HG03135 (cell line): ENCODE data around the gene C1QTNF8.

Experiments
- ATAC-seq: cut with Tn5 transposase; IDR thresholded peaks from one replicate; pipeline ENCODE4 v1.9.1; 2021; ENCODE audit warnings: mild to moderate bottlenecking, moderate library complexity; ENCODE audit not compliant: unreplicated experiment

The C1QTNF8 gene

DNA sequence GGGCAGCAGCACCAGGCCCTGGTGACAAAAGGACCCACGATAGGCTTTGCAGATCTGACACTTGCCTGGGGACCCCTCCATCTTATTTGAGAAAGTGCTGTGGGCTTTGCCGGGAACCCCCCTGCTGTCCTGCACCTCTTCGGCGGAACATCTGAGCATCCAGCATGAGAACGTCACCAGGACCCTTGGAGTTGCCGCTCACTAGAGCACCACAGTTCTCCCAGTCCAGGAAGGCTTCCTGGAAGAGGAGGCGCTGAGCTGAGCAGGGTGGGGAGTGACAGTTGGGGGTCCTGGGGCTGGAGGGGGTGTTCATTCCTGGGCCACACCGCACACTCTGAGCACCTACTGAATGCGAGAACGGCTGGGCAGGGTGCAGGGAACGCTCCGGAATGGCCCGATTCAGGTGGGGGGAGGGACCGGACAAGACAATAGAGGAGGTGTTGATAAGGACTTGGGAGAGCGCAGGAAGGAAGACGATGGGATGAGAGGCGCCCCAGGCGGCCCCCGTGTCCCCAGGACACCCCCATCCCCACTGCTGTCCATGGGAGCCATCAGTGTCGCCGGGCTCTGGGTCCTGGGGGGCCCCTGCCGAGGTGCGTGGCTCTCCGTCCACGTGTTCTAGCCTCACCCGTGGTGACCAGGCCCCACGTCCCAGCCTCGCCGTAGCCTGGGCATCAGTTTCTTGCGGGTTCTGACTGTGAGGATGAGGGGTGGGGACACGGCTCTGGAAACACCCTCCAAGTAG is 32.1 kb upstream of the C1QTNF8 start:
- no peak for ATAC-seq

DNA sequence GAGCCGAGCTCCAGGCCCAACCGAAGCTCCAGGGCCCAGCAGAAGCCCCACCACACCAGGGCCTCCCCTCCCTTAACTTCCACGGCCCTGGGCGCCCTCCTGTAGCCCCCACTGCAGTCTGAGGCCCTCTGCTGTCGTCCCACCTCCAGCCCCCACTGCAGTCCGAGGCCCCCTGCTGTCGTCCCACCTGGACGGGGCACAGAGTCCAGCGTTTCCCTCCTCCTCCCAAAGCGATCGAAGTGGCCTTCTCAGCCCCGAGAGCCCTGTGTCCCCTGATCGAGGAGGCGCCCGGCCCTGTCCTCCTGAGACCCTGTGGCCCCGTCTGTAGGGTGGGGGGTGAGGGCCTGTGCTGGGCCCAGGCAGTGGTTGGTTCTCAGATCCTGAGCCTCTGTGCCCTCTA is 31.1 kb upstream of the C1QTNF8 start:
- no peak for ATAC-seq

- no peak for ATAC-seq
Measured at GRCh38 chr16:1126586-1126985, 30.5 kb upstream of the C1QTNF8 start.

- no peak for ATAC-seq
Measured at GRCh38 chr16:1126044-1126443, 30.0 kb upstream of the C1QTNF8 start.

GRCh38 chr16:1125471-1125870 is 29.4 kb upstream of the C1QTNF8 start:
- ATAC-seq: no peak

- no peak for ATAC-seq
Measured at GRCh38 chr16:1124795-1125194, 28.8 kb upstream of the C1QTNF8 start.

- no peak for ATAC-seq
Measured at GRCh38 chr16:1124291-1124690, 28.2 kb upstream of the C1QTNF8 start.

- ATAC-seq: no peak
Measured at GRCh38 chr16:1123525-1124230, 27.6 kb upstream of the C1QTNF8 start.

DNA sequence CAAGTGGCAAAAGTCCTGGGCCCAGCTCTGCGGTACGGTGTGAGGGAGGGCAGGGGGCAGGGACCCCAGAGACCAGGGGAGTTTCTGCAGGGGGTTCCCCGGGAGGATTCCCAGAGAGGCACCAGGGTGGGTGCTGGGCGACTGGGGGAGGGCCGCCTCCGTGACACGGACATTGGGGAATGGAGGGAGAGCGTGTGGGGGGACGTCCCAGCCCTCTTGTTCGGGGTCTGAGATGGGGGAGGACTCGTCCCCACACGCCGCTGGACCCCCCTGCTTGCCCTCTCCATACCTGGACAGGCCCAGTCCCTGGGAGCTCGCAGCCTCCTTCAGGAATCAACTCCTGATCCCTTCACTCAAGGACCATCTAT is 26.3 kb upstream of the C1QTNF8 start:
- ATAC-seq: no peak

DNA sequence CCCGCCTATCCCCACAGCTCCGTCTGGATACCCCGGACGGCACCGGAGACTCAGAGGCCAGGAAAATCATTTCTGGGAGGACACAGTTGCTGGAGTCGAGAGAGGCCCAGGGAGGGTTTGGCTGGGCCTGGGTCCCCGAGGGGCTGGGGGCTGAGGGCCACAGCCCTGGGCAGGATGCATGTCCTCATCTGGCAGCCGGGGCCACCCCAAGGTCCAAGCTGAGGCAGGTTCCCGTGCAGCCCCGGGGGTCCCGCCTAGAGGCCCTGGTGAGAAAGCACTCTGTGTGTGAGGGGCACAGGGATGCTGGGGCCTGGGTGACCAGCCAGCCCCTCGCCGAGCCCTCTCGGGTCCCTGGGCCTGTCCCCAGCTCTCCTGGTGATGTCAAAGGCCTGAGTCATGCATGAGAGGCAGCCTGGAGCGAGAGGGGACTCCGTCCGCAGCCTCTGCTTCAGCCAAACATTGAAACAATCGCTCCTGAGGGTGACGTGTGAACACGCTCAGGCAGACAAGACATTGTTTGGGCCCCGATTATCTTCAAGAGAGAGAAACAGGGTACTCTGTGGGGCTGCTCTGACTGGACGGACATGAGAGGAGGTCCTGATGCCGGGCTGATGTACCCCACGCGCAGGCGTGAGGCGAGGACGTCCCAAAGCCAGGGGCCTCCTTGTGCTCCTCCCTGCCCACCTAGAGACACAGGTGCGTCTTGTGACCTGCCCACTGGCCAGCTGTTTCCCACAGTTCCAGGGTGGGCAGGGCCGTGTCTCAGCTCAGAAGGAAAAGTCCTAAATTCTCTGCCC is 25.8 kb upstream of the C1QTNF8 start:
- no peak for ATAC-seq

- ATAC-seq: no peak
Measured at GRCh38 chr16:1121009-1121408, 25.0 kb upstream of the C1QTNF8 start.

GRCh38 chr16:1120577-1120941 is 24.5 kb upstream of the C1QTNF8 start:
- ATAC-seq: no peak

- ATAC-seq: no peak
Measured at GRCh38 chr16:1119766-1120576, 23.9 kb upstream of the C1QTNF8 start.

GRCh38 chr16:1119129-1119528 is 23.1 kb upstream of the C1QTNF8 start:
- ATAC-seq: no peak

DNA sequence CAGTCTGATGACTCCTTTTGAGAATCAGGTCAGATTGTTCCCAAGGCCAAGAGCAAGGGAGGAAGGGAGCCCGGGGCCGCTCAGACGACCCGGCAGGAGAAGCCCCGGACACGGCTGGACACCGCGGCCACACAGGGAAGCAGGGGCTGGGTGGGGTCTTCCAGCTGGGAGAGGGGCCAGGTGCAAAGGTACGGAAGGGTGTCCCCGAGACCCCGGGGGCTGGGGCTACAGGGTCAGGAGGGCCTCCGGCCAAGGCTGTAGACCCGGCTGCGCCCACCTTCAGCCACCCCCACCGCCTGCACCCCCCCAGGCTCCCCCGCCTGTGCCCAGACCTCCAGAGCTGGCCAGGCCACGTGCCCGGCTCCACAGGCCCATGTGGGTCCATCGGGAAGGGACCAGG is 21.9 kb upstream of the C1QTNF8 start:
- ATAC-seq: no peak

- no peak for ATAC-seq
Measured at GRCh38 chr16:1117176-1117900, 21.3 kb upstream of the C1QTNF8 start.

DNA sequence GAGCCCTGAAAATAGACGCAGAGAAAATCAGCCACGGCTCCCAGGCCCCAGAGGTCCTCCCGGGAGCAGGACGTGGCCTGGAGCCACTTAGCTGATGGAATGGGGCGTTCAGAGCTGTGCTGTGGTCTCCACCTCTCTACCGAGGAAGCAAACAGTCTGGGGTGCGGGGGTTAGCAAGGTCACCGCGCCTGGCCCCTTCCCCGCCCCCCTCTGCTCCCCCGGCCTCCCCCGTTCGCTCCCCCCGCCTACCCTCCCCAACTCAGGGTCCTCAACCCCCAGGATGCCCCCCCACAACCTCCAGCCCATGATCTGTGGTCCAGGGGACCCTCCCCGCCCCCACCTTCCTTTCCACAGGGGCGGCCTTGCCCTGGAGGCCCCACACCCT is 20.6 kb upstream of the C1QTNF8 start:
- ATAC-seq: no peak

GRCh38 chr16:1113889-1114526 is 18.0 kb upstream of the C1QTNF8 start:
- no peak for ATAC-seq

GRCh38 chr16:1113489-1113888 is 17.4 kb upstream of the C1QTNF8 start:
- ATAC-seq: no peak
